Adrenal gland (tissue), 5 donors: ENCODE measurements around the gene AKR1C8.

Source experiments
- POLR2A ChIP-seq, 2 donors: fragments of 450-650 bp; IDR thresholded peaks; one replicate each; pipeline ENCODE4 v1.6.1; 2017; ENCODE audit warnings: antibody characterized with exemption in 2 of 2, mild to moderate bottlenecking in 2 of 2, moderate library complexity in 1 of 2
- TF ChIP-seq, protein P1 (sequence below), 6 experiments: fragments of 450-650 bp in 4 of 6; fragments of 200-600 bp in 2 of 6; sonication (generic) in 1 of 6; IDR thresholded peaks; 1 replicate in 5 of 6; 2 replicates in 1 of 6; pipeline versions ENCODE4 v1.5.1 to v1.8.0; 2016 to 2021; ENCODE audit warnings: antibody characterized with exemption in 6 of 6, mild to moderate bottlenecking in 2 of 6, moderate library complexity in 1 of 6
- donor health status: DM: no; HTN: no; CAD: no.

DNA sequence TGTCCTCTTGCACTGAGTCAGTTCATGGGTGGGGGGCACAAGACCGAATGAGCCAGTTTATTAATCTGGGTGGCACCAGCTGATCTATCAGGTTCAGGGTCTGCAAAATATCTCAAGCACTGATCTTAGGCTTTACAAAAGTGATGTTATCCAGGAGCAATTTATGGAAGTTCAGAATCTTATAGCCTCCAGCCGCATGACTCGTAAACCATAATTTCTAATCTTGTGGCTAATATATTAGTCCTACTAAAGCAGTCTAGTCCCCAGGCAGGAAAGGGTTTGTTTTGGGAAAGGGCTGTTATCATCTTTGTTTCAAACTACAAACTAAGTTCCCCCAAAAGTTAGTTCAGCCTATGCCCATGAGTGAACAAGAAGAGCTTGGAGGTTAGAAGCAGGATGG, 33.9 kb downstream of the AKR1C8 start:
- TF ChIP-seq, protein P1, sequence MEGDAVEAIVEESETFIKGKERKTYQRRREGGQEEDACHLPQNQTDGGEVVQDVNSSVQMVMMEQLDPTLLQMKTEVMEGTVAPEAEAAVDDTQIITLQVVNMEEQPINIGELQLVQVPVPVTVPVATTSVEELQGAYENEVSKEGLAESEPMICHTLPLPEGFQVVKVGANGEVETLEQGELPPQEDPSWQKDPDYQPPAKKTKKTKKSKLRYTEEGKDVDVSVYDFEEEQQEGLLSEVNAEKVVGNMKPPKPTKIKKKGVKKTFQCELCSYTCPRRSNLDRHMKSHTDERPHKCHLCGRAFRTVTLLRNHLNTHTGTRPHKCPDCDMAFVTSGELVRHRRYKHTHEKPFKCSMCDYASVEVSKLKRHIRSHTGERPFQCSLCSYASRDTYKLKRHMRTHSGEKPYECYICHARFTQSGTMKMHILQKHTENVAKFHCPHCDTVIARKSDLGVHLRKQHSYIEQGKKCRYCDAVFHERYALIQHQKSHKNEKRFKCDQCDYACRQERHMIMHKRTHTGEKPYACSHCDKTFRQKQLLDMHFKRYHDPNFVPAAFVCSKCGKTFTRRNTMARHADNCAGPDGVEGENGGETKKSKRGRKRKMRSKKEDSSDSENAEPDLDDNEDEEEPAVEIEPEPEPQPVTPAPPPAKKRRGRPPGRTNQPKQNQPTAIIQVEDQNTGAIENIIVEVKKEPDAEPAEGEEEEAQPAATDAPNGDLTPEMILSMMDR (IDR thresholded peaks at IDR 0.05) = no peak
- no peak for TF ChIP-seq POLR2A (IDR thresholded peaks at IDR 0.05)
